Neural cell (in vitro differentiated cells): ENCODE results near the gene ZDHHC17.

ENCODE experiments used
- CTCF ChIP-seq: fragments of 450-650 bp; IDR thresholded peaks from 2 replicates; pipeline ENCODE4 v1.5.1; 2014; ENCODE audit warnings: antibody characterized with exemption, mild to moderate bottlenecking, moderate library complexity; ENCODE audit not compliant: poor library complexity, severe bottlenecking
- EZH2 ChIP-seq: fragments of 200-600, 300-800 bp; shearing (Covaris generic), sonication (generic); IDR thresholded peaks from 2 replicates; pipeline ENCODE4 v1.6.1; 2014; ENCODE audit warnings: antibody characterized with exemption, low read length, borderline replicate concordance, mild to moderate bottlenecking; ENCODE audit not compliant: insufficient read depth, poor library complexity, severe bottlenecking
- MXI1 ChIP-seq: fragments of 450-650 bp; conservative IDR thresholded peaks from 2 replicates; pipeline ENCODE4 v1.6.1; 2014; ENCODE audit warnings: antibody characterized with exemption, mild to moderate bottlenecking; ENCODE audit not compliant: poor library complexity, severe bottlenecking
- REST ChIP-seq: IDR thresholded peaks from 2 replicates; pipeline ENCODE4 v1.6.1; 2012; ENCODE audit warnings: borderline replicate concordance
- SMC3 ChIP-seq: fragments of 450-650 bp; conservative IDR thresholded peaks from 2 replicates; pipeline ENCODE4 v1.6.1; 2014; ENCODE audit warnings: antibody characterized with exemption, mild to moderate bottlenecking, moderate library complexity; ENCODE audit not compliant: poor library complexity
- TAF1 ChIP-seq: IDR thresholded peaks from 2 replicates; pipeline ENCODE4 v1.6.1; 2012; ENCODE audit warnings: low read depth

- TF ChIP-seq TAF1 (no peak), CTCF (no peak), EZH2 (no peak), REST (no peak), SMC3 (no peak), MXI1 (no peak)
Measured at GRCh38 chr12:76813265-76813664, 49.4 kb downstream of the ZDHHC17 start.
